Measurements from ENCODE around the gene CDC27.

DNA sequence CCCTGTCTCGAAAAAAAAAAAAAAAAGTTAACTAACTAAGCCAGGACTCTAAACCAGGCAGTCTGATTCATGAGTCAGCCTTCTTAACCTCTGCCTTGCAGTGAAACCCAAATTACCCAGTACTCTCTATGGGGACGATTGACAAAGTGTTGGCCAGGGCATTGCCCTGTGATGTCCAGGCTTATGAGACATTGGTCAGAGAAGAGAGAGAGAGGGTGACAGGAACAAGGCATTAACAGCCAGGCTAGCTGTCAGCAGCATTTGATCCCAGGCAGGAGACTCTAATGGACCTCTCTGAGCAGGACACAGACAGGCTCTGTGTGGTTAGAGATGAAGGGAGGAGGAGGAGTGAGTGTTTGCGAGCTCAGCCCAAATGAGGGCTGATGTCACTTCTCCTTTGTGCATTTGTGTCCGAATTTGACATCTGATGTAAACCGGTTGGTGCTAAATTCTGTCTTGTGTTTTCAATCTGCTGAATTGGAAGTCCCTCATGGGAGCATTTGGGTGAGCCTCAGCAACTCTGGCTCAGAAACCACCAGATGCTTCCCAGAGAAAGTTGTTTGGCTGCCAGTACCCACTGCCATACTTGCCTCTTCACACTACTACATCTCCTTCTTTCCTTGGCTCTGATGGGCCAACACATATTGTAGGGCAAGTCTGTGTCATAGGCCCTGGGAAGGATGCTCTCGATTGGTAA, 15.8 kb upstream of the CDC27 start:
- TF ChIP-seq CTCF (conservative IDR thresholded peaks at IDR 0.05; ENCODE audit: low read length) (no peak), EZH2phosphoT487 (IDR thresholded peaks at IDR 0.05; ENCODE audit: borderline replicate concordance) (no peak)

All from Loucy (cell line).